Hepatocyte (in vitro differentiated cells): ENCODE data around the gene PRTG. TPM values are rescaled to one million over a fixed set of nuclear protein-coding genes. Genes with fewer than 3 reads are reported as not detected.
A peak's percentile ranks its signal among the peaks of the same experiment; 100 is the strongest.

Experiments
- DNase-seq: peaks from one replicate; pipeline ENCODE4 v3.0.0-alpha.2; 2016; ENCODE audit warnings: low spot score
- H2AFZ ChIP-seq: fragments of 200-600 bp; sonication (generic); 2 replicates; pipeline ENCODE4 v1.6.0; 2016; ENCODE audit warnings: antibody characterized with exemption, mild to moderate bottlenecking
- H3K27ac ChIP-seq: fragments of 200-600 bp; sonication (generic); 2 replicates; pipeline ENCODE4 v1.5.1; 2016; ENCODE audit warnings: mild to moderate bottlenecking
- H3K27me3 ChIP-seq: fragments of 200-600 bp; sonication (generic); 2 replicates; pipeline ENCODE4 v1.6.1; 2016
- H3K36me3 ChIP-seq: fragments of 200-600 bp; sonication (generic); replicated peaks from 2 replicates; pipeline ENCODE4 v1.5.1; 2016; ENCODE audit warnings: low read depth; ENCODE audit not compliant: insufficient read depth
- H3K4me1 ChIP-seq: fragments of 200-600 bp; sonication (generic); 2 replicates; pipeline ENCODE4 v1.5.1; 2016; ENCODE audit warnings: mild to moderate bottlenecking, moderate library complexity; ENCODE audit not compliant: insufficient read depth
- H3K4me2 ChIP-seq: fragments of 200-600 bp; sonication (generic); 2 replicates; pipeline ENCODE4 v1.6.0; 2016
- H3K4me3 ChIP-seq: fragments of 200-600 bp; sonication (generic); 2 replicates; pipeline ENCODE4 v1.5.1; 2016; ENCODE audit warnings: mild to moderate bottlenecking
- H3K79me2 ChIP-seq: fragments of 200-600 bp; sonication (generic); 2 replicates; pipeline ENCODE4 v1.6.0; 2017; ENCODE audit warnings: mild to moderate bottlenecking
- H3K9me2 ChIP-seq: fragments of 200-600 bp; sonication (generic); replicated peaks from 2 replicates; pipeline ENCODE4 v1.6.0; 2017; ENCODE audit warnings: mild to moderate bottlenecking; ENCODE audit not compliant: insufficient read depth
- H3K9me3 ChIP-seq: fragments of 200-600 bp; sonication (generic); 2 replicates; pipeline ENCODE4 v1.5.1; 2016; ENCODE audit warnings: low read depth, mild to moderate bottlenecking
- H4K20me1 ChIP-seq: fragments of 200-600 bp; sonication (generic); 2 replicates; pipeline ENCODE4 v1.6.0; 2016; ENCODE audit warnings: mild to moderate bottlenecking; ENCODE audit not compliant: insufficient read depth, poor library complexity, severe bottlenecking
- CTCF ChIP-seq: fragments of 200-600 bp; sonication (generic); IDR thresholded peaks from 2 replicates; pipeline ENCODE4 v1.5.1; 2016; ENCODE audit warnings: antibody characterized with exemption, mild to moderate bottlenecking; ENCODE audit not compliant: poor library complexity
- EZH2 ChIP-seq: fragments of 200-600 bp; sonication (generic); IDR thresholded peaks from 2 replicates; pipeline ENCODE4 v1.6.1; 2016; ENCODE audit warnings: antibody characterized with exemption, mild to moderate bottlenecking, borderline replicate concordance
- EZH2phosphoT487 ChIP-seq: fragments of 200-600 bp; sonication (generic); IDR thresholded peaks from one replicate; pipeline ENCODE4 v1.6.1; 2018; ENCODE audit warnings: antibody characterized with exemption, mild to moderate bottlenecking, low read depth, moderate library complexity; ENCODE audit not compliant: unreplicated experiment, severe bottlenecking
- WGBS: methylation state at CpG from one replicate; pipeline ENCODE4 v1.1.6; 2016; ENCODE audit warnings: low lambda C conversion rate; ENCODE audit errors: missing lambda C conversion rate; 5-methylcytosine and 5-hydroxymethylcytosine counted together
- polyA plus RNA-seq: library from polyadenylated mRNA; unstranded; fragments of >200 nt; fragmentation: Nextera tagmentation; extraction: Ambion mirVana; gene quantifications from 2 replicates; pipeline ENCODE4 v1.2.1, GENCODE V29; 2016
- total RNA-seq: library from RNA; depleted of rRNA; stranded (reverse); fragments of >200 nt; gene quantifications from 2 replicates; pipeline ENCODE4 v1.2.3, GENCODE V29; 2014

The PRTG gene, protein sequence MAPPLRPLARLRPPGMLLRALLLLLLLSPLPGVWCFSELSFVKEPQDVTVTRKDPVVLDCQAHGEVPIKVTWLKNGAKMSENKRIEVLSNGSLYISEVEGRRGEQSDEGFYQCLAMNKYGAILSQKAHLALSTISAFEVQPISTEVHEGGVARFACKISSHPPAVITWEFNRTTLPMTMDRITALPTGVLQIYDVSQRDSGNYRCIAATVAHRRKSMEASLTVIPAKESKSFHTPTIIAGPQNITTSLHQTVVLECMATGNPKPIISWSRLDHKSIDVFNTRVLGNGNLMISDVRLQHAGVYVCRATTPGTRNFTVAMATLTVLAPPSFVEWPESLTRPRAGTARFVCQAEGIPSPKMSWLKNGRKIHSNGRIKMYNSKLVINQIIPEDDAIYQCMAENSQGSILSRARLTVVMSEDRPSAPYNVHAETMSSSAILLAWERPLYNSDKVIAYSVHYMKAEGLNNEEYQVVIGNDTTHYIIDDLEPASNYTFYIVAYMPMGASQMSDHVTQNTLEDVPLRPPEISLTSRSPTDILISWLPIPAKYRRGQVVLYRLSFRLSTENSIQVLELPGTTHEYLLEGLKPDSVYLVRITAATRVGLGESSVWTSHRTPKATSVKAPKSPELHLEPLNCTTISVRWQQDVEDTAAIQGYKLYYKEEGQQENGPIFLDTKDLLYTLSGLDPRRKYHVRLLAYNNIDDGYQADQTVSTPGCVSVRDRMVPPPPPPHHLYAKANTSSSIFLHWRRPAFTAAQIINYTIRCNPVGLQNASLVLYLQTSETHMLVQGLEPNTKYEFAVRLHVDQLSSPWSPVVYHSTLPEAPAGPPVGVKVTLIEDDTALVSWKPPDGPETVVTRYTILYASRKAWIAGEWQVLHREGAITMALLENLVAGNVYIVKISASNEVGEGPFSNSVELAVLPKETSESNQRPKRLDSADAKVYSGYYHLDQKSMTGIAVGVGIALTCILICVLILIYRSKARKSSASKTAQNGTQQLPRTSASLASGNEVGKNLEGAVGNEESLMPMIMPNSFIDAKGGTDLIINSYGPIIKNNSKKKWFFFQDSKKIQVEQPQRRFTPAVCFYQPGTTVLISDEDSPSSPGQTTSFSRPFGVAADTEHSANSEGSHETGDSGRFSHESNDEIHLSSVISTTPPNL
- total RNA-seq (10.8 and 19.0 TPM in 2 replicates), polyA plus RNA-seq (6.6 and 7.8 TPM in 2 replicates)

DNA sequence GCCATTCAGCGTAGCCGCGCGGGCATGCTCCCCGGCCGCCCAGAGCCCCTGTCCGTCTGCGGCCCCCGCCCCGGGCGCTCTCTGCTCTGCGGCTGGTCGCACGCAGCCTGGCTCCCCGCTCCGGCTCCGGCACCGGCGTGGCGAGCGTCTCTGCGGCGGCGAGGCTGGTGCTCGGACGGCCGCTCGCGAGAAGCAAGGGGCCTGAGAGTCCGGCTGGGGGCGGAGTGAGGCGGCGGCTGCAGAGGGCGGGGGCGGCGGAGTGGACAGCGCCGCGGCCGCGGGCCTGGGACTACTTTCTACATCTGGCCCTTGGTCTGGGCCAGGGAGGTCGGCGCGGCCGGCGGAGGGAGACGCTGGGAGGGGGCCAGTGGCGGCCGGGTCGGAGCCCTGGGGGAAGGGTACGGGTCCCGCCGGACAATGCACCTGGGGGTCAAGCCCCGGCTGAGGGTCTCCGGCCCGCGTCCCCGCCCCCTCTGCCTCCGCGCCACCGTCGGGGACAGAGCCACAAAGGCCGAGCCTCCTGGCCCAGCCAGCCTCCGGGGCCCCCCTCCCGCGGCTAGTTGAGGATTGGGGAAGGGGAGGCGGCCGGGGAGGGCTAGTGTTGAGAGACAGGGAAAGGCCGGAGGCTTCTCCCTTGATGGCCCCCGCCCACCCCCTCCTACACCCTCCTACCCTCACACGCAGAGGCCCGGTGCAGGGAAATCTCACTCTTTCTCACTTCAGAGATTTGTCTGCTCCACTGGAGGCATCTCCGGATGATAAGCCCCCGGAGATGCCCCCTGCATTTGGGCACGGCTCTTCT lies at the start of gene PRTG:
PRTG (minus strand) TSS at position 226 of the 802 bp plus-strand sequence; CDS start at position 5, 221 bp downstream.
- peaks cover 18% of the 10 kb centered on the region for H3K79me2 ChIP-seq
- no peaks in the 10 kb centered on the region for H4K20me1 ChIP-seq
- TF ChIP-seq EZH2phosphoT487 (no peak), EZH2 (no peak), CTCF (no peak)
- peak within 1 kb of the TSS; percentile 89 for H3K4me3 ChIP-seq
- DNase-seq, result peak; percentile 84
- H3K4me2 ChIP-seq, result peak within 1 kb of the TSS; percentile 86
- H3K27me3 ChIP-seq, result no peaks in the 10 kb centered on the region
- no peaks in the 10 kb centered on the region for H3K9me3 ChIP-seq
- H2AFZ ChIP-seq, result peak within 1 kb of the TSS; percentile 93
- no peaks in the 10 kb centered on the region for H3K9me2 ChIP-seq
- peak within 1 kb of the TSS; percentile 83 for H3K27ac ChIP-seq
- no peaks in the 10 kb centered on the region for H3K4me1 ChIP-seq
- WGBS, result 2% methylated on average over 21 of the region's 75 CpGs
- no peaks in the 10 kb centered on the region for H3K36me3 ChIP-seq

GRCh38 chr15:55791551-55792400 lies 48.8 kb upstream of the PRTG start:
- Histone ChIP-seq H3K9me3 (no peaks in the 10 kb centered on the region), H2AFZ (no peak overlapping the region), H3K4me2 (no peak overlapping the region), H4K20me1 (no peaks in the 10 kb centered on the region), H3K79me2 (no peaks in the 10 kb centered on the region), H3K4me3 (no peak overlapping the region), H3K4me1 (peaks cover 13% of the 10 kb centered on the region), H3K27me3 (no peaks in the 10 kb centered on the region), H3K36me3 (no peaks in the 10 kb centered on the region), H3K27ac (peak overlapping the region; percentile 59), H3K9me2 (no peaks in the 10 kb centered on the region)
- DNase-seq, result no peak
- 94% methylated on average over 3 of the region's 3 CpGs for WGBS
- TF ChIP-seq EZH2, result no peak
- no peak for TF ChIP-seq CTCF
- no peak for TF ChIP-seq EZH2phosphoT487
